H9 (cell line): Measurements from ENCODE around the gene TNP2. TPM values are rescaled to one million over a fixed set of nuclear protein-coding genes. Genes with fewer than 3 reads are reported as not detected.
A peak's percentile ranks its signal among the peaks of the same experiment; 100 is the strongest.

Experiments used
- DNase-seq: peaks from one replicate; pipeline ENCODE4 v3.0.0-alpha.2; 2017
- H2AFZ ChIP-seq: one replicate; pipeline ENCODE4 v1.6.1; 2013; ENCODE audit warnings: mild to moderate bottlenecking, low read length, control low read depth, moderate library complexity
- H2AK5ac ChIP-seq: 2 replicates; pipeline ENCODE4 v1.6.1; 2013; ENCODE audit warnings: low read length, control low read depth, mixed read lengths; ENCODE audit not compliant: insufficient read length
- H2BK120ac ChIP-seq: one replicate; pipeline ENCODE4 v1.6.1; 2013; ENCODE audit warnings: low read depth, mild to moderate bottlenecking, low read length, control low read depth, inconsistent platforms; ENCODE audit not compliant: poor library complexity, severe bottlenecking
- H2BK12ac ChIP-seq: 2 replicates; pipeline ENCODE4 v1.6.1; 2013; ENCODE audit warnings: low read length, control low read depth, mixed read lengths, low read depth; ENCODE audit not compliant: insufficient read length
- H2BK15ac ChIP-seq: 2 replicates; pipeline ENCODE4 v1.6.1; 2013; ENCODE audit warnings: low read depth, low read length, control low read depth
- H2BK20ac ChIP-seq: one replicate; pipeline ENCODE4 v1.6.1; 2013; ENCODE audit warnings: low read depth, mild to moderate bottlenecking, low read length, control low read depth, inconsistent platforms; ENCODE audit not compliant: poor library complexity, severe bottlenecking
- H2BK5ac ChIP-seq: 2 replicates; pipeline ENCODE4 v1.6.1; 2013; ENCODE audit warnings: low read length, control low read depth, mixed read lengths; ENCODE audit not compliant: insufficient read length
- H3K14ac ChIP-seq: 2 replicates; pipeline ENCODE4 v1.6.1; 2013; ENCODE audit warnings: low read length, control low read depth; ENCODE audit not compliant: insufficient read depth
- H3K18ac ChIP-seq: 2 replicates; pipeline ENCODE4 v1.6.1; 2013; ENCODE audit warnings: low read depth, mild to moderate bottlenecking, mixed read lengths, low read length, control low read depth; ENCODE audit not compliant: insufficient read length
- H3K23ac ChIP-seq: 2 replicates; pipeline ENCODE4 v1.6.1; 2013; ENCODE audit warnings: low read length, control low read depth, mixed read lengths, low read depth; ENCODE audit not compliant: insufficient read length
- H3K23me2 ChIP-seq: 2 replicates; pipeline ENCODE4 v1.6.1; 2013; ENCODE audit warnings: low read depth, mild to moderate bottlenecking, mixed read lengths, low read length, control low read depth; ENCODE audit not compliant: insufficient read length, poor library complexity, severe bottlenecking
- H3K27ac ChIP-seq: 2 replicates; pipeline ENCODE4 v1.5.1; 2013; ENCODE audit warnings: low read length, control low read depth, mixed read lengths, low read depth; ENCODE audit not compliant: insufficient read length
- H3K27me3 ChIP-seq: 2 replicates; pipeline ENCODE4 v1.6.1; 2013; ENCODE audit warnings: low read length, control low read depth, inconsistent platforms; ENCODE audit not compliant: insufficient read depth
- H3K4ac ChIP-seq: 2 replicates; pipeline ENCODE4 v1.6.1; 2013; ENCODE audit warnings: low read depth, mild to moderate bottlenecking, control low read depth, inconsistent platforms, low read length, moderate library complexity
- H3K4me1 ChIP-seq: 2 replicates; pipeline ENCODE4 v1.6.1; 2013; ENCODE audit warnings: low read length, control low read depth, inconsistent platforms; ENCODE audit not compliant: insufficient read depth
- H3K4me2 ChIP-seq: 2 replicates; pipeline ENCODE4 v1.6.1; 2013; ENCODE audit warnings: low read length, control low read depth, mixed read lengths; ENCODE audit not compliant: insufficient read length, insufficient read depth
- H3K56ac ChIP-seq: 2 replicates; pipeline ENCODE4 v1.6.1; 2013; ENCODE audit warnings: low read depth, mild to moderate bottlenecking, mixed read lengths, low read length, control low read depth; ENCODE audit not compliant: insufficient read length
- H3K79me1 ChIP-seq: 2 replicates; pipeline ENCODE4 v1.6.1; 2013; ENCODE audit warnings: low read depth, mild to moderate bottlenecking, moderate library complexity, low read length, control low read depth, inconsistent platforms; ENCODE audit not compliant: insufficient read depth, poor library complexity, severe bottlenecking
- H3K79me2 ChIP-seq: 2 replicates; pipeline ENCODE4 v1.6.1; 2013; ENCODE audit warnings: low read length, control low read depth, inconsistent platforms; ENCODE audit not compliant: insufficient read depth
- H3K9ac ChIP-seq: 2 replicates; pipeline ENCODE4 v1.6.1; 2013; ENCODE audit warnings: low read length, control low read depth, mixed read lengths; ENCODE audit not compliant: insufficient read length; ENCODE audit errors: extremely low read depth
- H3K9me3 ChIP-seq: one replicate; pipeline ENCODE4 v1.6.1; 2013; ENCODE audit warnings: low read depth, low read length, inconsistent platforms; ENCODE audit not compliant: control insufficient read depth
- H3T11ph ChIP-seq: one replicate; pipeline ENCODE4 v1.6.1; 2013; ENCODE audit warnings: mild to moderate bottlenecking, low read length, control low read depth, inconsistent platforms
- H4K20me1 ChIP-seq: one replicate; pipeline ENCODE4 v1.6.1; 2013; ENCODE audit not compliant: control insufficient read depth, insufficient read length, insufficient read depth
- H4K5ac ChIP-seq: 2 replicates; pipeline ENCODE4 v1.6.1; 2013; ENCODE audit warnings: low read depth, mild to moderate bottlenecking, mixed read lengths, low read length, control low read depth; ENCODE audit not compliant: insufficient read length
- H4K8ac ChIP-seq: replicated peaks from 2 replicates; pipeline ENCODE4 v1.6.1; 2013; ENCODE audit warnings: low read length, control low read depth, mixed read lengths, low read depth; ENCODE audit not compliant: insufficient read length
- H4K91ac ChIP-seq: 2 replicates; pipeline ENCODE4 v1.6.1; 2013; ENCODE audit warnings: low read depth, mild to moderate bottlenecking, moderate library complexity, mixed read lengths, low read length, control low read depth; ENCODE audit not compliant: insufficient read length
- H3K27ac Mint-ChIP-seq, 3 experiments: 2 replicates in 2 of 3; 3 replicates in 1 of 3; pipeline ENCODE4 v1.8.0; 2020 to 2021; ENCODE audit warnings: mixed read lengths in 3 of 3, mild to moderate bottlenecking in 1 of 3, moderate library complexity in 1 of 3
- H3K27me3 Mint-ChIP-seq: 2 replicates; pipeline ENCODE4 v1.8.0; 2021; ENCODE audit warnings: low read depth, mild to moderate bottlenecking, moderate library complexity, mixed read lengths
- H3K36me3 Mint-ChIP-seq, 3 experiments: 2 replicates in 2 of 3; 3 replicates in 1 of 3; pipeline ENCODE4 v1.8.0; 2020 to 2021; ENCODE audit warnings: low read depth in 3 of 3, mixed read lengths in 3 of 3; ENCODE audit not compliant: insufficient read depth in 1 of 3
- H3K4me1 Mint-ChIP-seq, 2 experiments: 2 replicates each; pipeline ENCODE4 v1.8.0; 2020; ENCODE audit warnings: mixed read lengths in 2 of 2
- H3K4me3 Mint-ChIP-seq, 2 experiments: 2 replicates in 1 of 2; 3 replicates in 1 of 2; pipeline ENCODE4 v1.8.0; 2020 to 2021; ENCODE audit warnings: mild to moderate bottlenecking in 2 of 2, mixed read lengths in 2 of 2, moderate library complexity in 1 of 2
- H3K9me3 Mint-ChIP-seq, 2 experiments: 2 replicates in 1 of 2; 3 replicates in 1 of 2; pipeline ENCODE4 v1.8.0; 2020; ENCODE audit warnings: mild to moderate bottlenecking in 2 of 2, mixed read lengths in 2 of 2, moderate library complexity in 1 of 2
- WGBS: extraction: QIAGEN DNeasy Blood & Tissue Kit; methylation state at CpG from one replicate; pipeline ENCODE4 v1.1.7; 2013; ENCODE audit warnings: missing lambda C conversion rate, low lambda C conversion rate, mixed read lengths; ENCODE audit not compliant: insufficient read length; ENCODE audit errors: extremely low coverage; 5-methylcytosine and 5-hydroxymethylcytosine counted together
- total RNA-seq: library from RNA; stranded (reverse); gene quantifications from 2 replicates; pipeline ENCODE4 v1.2.1, GENCODE V29; 2021
- TF ChIP-seq, protein P1 (sequence below): fragments of 200-600 bp; sonication (generic); conservative IDR thresholded peaks from 3 replicates; pipeline ENCODE4 v1.8.0; 2021; ENCODE audit warnings: antibody characterized with exemption, mild to moderate bottlenecking

The TNP2 gene
- total RNA-seq, 1 experiment from 2014 or later, result not detected

DNA sequence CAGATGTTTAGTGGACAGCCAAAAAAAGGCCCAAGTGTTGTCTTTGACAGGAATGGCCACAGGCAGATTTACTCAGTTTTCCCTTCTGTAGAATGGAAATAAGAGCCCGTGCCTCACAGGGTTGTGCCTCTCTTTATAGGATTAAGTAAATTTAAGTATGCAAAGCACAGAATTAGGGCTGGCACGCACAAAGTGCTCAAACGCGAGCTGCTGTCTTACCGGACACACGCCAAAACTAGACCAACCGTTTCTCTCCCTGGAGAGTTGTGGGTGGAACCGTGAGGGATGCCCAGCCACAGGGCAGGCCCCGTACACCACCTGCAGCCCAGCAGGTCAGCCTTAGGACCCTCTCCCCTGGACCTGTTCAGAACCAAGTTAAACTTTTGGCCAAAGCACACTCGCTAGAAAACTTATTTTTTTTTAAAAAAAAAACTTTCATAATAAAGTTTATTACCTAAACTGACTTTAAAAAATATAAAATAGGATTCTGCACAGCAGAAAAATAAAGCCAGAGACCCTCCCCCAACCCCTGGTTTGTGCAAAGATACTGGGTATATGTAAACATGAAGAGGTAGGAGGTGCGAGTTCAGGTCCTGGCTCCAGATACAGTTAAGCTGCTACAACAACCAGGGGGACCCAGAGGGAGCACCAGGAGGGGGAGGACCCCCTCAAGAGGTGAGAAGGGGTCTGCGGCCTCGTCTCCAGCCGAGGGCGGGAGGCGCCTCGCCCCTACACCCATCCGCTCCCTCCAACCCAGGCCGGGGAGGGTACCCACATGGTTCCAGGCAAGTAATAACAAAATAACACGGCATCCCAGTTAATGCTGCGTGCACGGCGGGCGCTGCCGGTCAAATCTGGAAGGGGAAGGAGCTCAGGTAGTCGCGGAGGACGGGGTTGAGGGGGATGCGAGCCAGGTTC, 14.9 kb downstream of the TNP2 start:
- Histone ChIP-seq H3K79me1 (no peaks in the 10 kb centered on the region), H3K9ac (peak overlapping the region; percentile 54), H2BK20ac (no peak overlapping the region), H3K4ac (no peak overlapping the region), H3K23ac (no peak overlapping the region), H3K56ac (no peak overlapping the region), H4K5ac (no peak overlapping the region), H3K14ac (no peak overlapping the region), H2BK15ac (no peak overlapping the region), H3K4me2 (peak overlapping the region; percentile 33), H2BK120ac (no peak overlapping the region), H3K4me1 (no peaks in the 10 kb centered on the region), H2BK5ac (no peak overlapping the region), H3K9me3 (no peaks in the 10 kb centered on the region), H4K20me1 (peaks cover 6% of the 10 kb centered on the region), H3K18ac (no peak overlapping the region), H2AK5ac (no peak overlapping the region), H3K27me3 (no peaks in the 10 kb centered on the region), H3K23me2 (peaks cover 9% of the 10 kb centered on the region), H3K79me2 (peaks cover 10% of the 10 kb centered on the region; the same call in 1 of the 2 replicates), H3K27ac (no peak overlapping the region), H2AFZ (no peak overlapping the region), H4K91ac (no peak overlapping the region), H3T11ph (no peak overlapping the region), H2BK12ac (no peak overlapping the region), H4K8ac (no peak overlapping the region)
- Mint-ChIP-seq H3K4me3 (peak overlapping the region; percentile 71 to 87), H3K27ac (peak overlapping the region in 1 of 3 experiments; percentile 86; a peak in 2 of 7 replicates), H3K4me1 (peaks cover 26% of the 10 kb centered on the region in 2 experiments), H3K27me3 (no peaks in the 10 kb centered on the region), H3K36me3 (peaks cover 5 to 13% (median 8%) of the 10 kb centered on the region in 3 experiments; a peak in 5 of 7 replicates), H3K9me3 (no peaks in the 10 kb centered on the region)
- TF ChIP-seq, protein P1, sequence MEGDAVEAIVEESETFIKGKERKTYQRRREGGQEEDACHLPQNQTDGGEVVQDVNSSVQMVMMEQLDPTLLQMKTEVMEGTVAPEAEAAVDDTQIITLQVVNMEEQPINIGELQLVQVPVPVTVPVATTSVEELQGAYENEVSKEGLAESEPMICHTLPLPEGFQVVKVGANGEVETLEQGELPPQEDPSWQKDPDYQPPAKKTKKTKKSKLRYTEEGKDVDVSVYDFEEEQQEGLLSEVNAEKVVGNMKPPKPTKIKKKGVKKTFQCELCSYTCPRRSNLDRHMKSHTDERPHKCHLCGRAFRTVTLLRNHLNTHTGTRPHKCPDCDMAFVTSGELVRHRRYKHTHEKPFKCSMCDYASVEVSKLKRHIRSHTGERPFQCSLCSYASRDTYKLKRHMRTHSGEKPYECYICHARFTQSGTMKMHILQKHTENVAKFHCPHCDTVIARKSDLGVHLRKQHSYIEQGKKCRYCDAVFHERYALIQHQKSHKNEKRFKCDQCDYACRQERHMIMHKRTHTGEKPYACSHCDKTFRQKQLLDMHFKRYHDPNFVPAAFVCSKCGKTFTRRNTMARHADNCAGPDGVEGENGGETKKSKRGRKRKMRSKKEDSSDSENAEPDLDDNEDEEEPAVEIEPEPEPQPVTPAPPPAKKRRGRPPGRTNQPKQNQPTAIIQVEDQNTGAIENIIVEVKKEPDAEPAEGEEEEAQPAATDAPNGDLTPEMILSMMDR, result no peak; the same call in 2 of the 3 replicates
- no CpG with 5 or more reads among the region's 29 CpGs for WGBS
- DNase-seq, result no peak
